ACHN (cell line): ENCODE results near the gene PLD6.
A peak's percentile ranks its signal among the peaks of the same experiment; 100 is the strongest.

Source experiments
- DNase-seq: peaks from one replicate; pipeline ENCODE4 v3.0.0-alpha.2; 2015
- in situ Hi-C: cut with HindIII; loops from 2 replicates; pipeline ENCODE4 v1.10.0; 2017; ENCODE audit warnings: low sequenced_read_pairs, low pct_ligation_motif_present, low pct_unique_long_range_greater_than_20kb

PLD6 gene

GRCh38 chr17:17228521-17229279 is 22.6 kb upstream of the PLD6 start:
- in situ Hi-C loops: no loop called here
- DNase-seq: no peak

- in situ Hi-C loops: no loop called here
- no peak for DNase-seq
Observed at GRCh38 chr17:17227608-17228520, 21.7 kb upstream of the PLD6 start.

- in situ Hi-C loops: no loop called here
- DNase-seq: no peak
Observed at GRCh38 chr17:17226451-17227265, 20.5 kb upstream of the PLD6 start.

- in situ Hi-C loops: no loop called here
- no peak for DNase-seq
Observed at GRCh38 chr17:17225901-17226300, 19.8 kb upstream of the PLD6 start.

GRCh38 chr17:17224137-17224536 is 18.0 kb upstream of the PLD6 start:
- no peak for DNase-seq
- in situ Hi-C loops: no loop called here

- in situ Hi-C loops: no loop called here
- no peak for DNase-seq
Observed at GRCh38 chr17:17223736-17224135, 17.6 kb upstream of the PLD6 start.

GRCh38 chr17:17221329-17221728 is 15.2 kb upstream of the PLD6 start:
- in situ Hi-C loops: no loop called here
- no peak for DNase-seq

GRCh38 chr17:17220529-17220928 is 14.4 kb upstream of the PLD6 start:
- in situ Hi-C loops: no loop called here
- DNase-seq: no peak

GRCh38 chr17:17217995-17218394 is 11.9 kb upstream of the PLD6 start:
- DNase-seq: no peak
- in situ Hi-C loops: no loop called here

GRCh38 chr17:17216776-17217175 is 10.6 kb upstream of the PLD6 start:
- no peak for DNase-seq
- in situ Hi-C loops: no loop called here

GRCh38 chr17:17216236-17216635 is 10.1 kb upstream of the PLD6 start:
- in situ Hi-C loops: no loop called here
- DNase-seq: no peak

- in situ Hi-C loops: no loop called here
- DNase-seq: no peak
Observed at GRCh38 chr17:17215575-17215974, 9.4 kb upstream of the PLD6 start.

- in situ Hi-C loops: no loop called here
- no peak for DNase-seq
Observed at GRCh38 chr17:17214646-17215436, 8.7 kb upstream of the PLD6 start.

GRCh38 chr17:17213775-17214174 is 7.6 kb upstream of the PLD6 start:
- in situ Hi-C loops: no loop called here
- DNase-seq: no peak

- DNase-seq: no peak
- in situ Hi-C loops: no loop called here
Observed at GRCh38 chr17:17207998-17208397, 1.9 kb upstream of the PLD6 start.

- in situ Hi-C loops: no loop called here
- DNase-seq: no peak
Observed at GRCh38 chr17:17206913-17207335, 791 bp upstream of the PLD6 start.

- in situ Hi-C loops: no loop called here
- peak; percentile 69 for DNase-seq
Observed at GRCh38 chr17:17205368-17206123, 587 bp downstream of the PLD6 start.
